Measurements from ENCODE around the gene KRT23. TPM values are rescaled to one million over a fixed set of nuclear protein-coding genes. Genes with fewer than 3 reads are reported as not detected.

The KRT23 gene
- total and polyA plus RNA-seq, 2 of the 13 experiments (the other 11 are each of a cell fraction or from before 2014, with no cell fraction given), result 24.7 to 51.1 TPM

DNA sequence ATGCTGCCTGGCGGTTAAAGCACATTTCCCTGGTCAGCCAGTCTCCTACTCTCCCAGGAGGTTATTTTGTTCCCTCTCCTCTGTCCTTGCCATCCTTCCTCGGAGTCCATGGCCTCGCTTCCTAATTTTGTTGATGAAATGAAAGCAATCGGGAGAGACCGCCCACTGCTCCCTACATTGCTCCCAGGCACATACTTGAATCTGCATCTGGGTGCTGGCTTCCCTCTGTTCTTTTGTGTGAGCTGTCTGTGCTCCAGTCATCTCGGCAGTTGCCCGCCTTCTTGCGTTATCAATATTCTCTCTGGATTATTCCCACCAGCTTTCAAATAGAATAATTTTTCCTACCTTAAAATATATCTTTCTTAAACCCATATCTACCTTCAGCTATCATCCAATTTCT lies 11.1 kb downstream of the KRT23 start:
- WGBS (ENCODE audit: low lambda C conversion rate), result 96% methylated on average over 8 of the region's 8 CpGs
- peaks cover 17% of the 10 kb centered on the region for H3K4me1 ChIP-seq (ENCODE audit: insufficient read depth, low read length)
- H4K20me1 ChIP-seq (ENCODE audit: insufficient read depth, low read length), result no peaks in the 10 kb centered on the region

More for the DNA sequence above, 11.1 kb downstream of the KRT23 start:
- FAIRE-seq, result no peak
- in situ Hi-C loops (cut with HindIII; ENCODE audit: extremely low pct_ligation_motif_present, low pct_unique_long_range_greater_than_20kb), result no loop called here
- TF ChIP-seq, protein P1, sequence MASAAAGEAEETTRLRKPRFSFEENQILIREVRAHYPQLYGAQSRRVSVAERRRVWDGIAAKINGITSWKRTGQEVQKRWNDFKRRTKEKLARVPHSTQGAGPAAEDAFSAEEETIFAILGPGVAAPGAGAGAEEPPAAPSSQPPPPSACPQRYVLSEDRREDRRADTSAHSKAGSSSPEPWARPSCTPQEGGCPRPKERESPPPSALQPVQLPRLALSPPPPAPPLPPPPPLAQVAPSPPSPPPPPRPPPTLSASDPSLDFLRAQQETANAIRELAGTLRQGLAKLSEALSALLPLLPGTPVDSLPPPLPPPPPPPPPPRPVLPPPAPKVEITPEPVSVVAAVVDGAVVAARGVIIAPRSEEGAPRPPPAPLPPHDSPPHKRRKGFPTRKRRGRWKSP (CRISPR knock-in tag; IDR thresholded peaks at IDR 0.05), result no peak
- TF ChIP-seq, protein P2, sequence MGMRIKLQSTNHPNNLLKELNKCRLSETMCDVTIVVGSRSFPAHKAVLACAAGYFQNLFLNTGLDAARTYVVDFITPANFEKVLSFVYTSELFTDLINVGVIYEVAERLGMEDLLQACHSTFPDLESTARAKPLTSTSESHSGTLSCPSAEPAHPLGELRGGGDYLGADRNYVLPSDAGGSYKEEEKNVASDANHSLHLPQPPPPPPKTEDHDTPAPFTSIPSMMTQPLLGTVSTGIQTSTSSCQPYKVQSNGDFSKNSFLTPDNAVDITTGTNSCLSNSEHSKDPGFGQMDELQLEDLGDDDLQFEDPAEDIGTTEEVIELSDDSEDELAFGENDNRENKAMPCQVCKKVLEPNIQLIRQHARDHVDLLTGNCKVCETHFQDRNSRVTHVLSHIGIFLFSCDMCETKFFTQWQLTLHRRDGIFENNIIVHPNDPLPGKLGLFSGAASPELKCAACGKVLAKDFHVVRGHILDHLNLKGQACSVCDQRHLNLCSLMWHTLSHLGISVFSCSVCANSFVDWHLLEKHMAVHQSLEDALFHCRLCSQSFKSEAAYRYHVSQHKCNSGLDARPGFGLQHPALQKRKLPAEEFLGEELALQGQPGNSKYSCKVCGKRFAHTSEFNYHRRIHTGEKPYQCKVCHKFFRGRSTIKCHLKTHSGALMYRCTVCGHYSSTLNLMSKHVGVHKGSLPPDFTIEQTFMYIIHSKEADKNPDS (CRISPR knock-in tag; IDR thresholded peaks at IDR 0.05), result no peak
- TF ChIP-seq ZNF34 (CRISPR knock-in tag; IDR thresholded peaks at IDR 0.05; ENCODE audit: borderline replicate concordance) (no peak), CCAR2 (optimal IDR thresholded peaks at IDR 0.05; ENCODE audit: low read depth, low read length) (no peak), PAWR (CRISPR knock-in tag; IDR thresholded peaks at IDR 0.05; ENCODE audit: borderline replicate concordance) (no peak), ZNF224 (CRISPR knock-in tag; IDR thresholded peaks at IDR 0.05) (no peak), RBM39 (IDR thresholded peaks at IDR 0.05; ENCODE audit: low read depth, low read length, poor library complexity, severe bottlenecking) (no peak), ZNF335 (CRISPR knock-in tag; IDR thresholded peaks at IDR 0.05) (no peak), MBNL3 (CRISPR knock-in tag; conservative IDR thresholded peaks at IDR 0.05) (no peak)
- TF ChIP-seq, protein P3, sequence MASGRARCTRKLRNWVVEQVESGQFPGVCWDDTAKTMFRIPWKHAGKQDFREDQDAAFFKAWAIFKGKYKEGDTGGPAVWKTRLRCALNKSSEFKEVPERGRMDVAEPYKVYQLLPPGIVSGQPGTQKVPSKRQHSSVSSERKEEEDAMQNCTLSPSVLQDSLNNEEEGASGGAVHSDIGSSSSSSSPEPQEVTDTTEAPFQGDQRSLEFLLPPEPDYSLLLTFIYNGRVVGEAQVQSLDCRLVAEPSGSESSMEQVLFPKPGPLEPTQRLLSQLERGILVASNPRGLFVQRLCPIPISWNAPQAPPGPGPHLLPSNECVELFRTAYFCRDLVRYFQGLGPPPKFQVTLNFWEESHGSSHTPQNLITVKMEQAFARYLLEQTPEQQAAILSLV (CRISPR knock-in tag; IDR thresholded peaks at IDR 0.05; ENCODE audit: borderline replicate concordance), result no peak
- ChIA-PET CTCF (ENCODE audit: low intra/inter-chr PET ratio, low total read pairs) (no interaction called here), POLR2A (no interaction called here)
- H3K9me3 ChIP-seq (ENCODE audit: low read length), result no peaks in the 10 kb centered on the region
- no peak for ATAC-seq
- H3K79me2 ChIP-seq (ENCODE audit: insufficient read depth, low read length), result no peaks in the 10 kb centered on the region
- no TSS peak for BruUV-seq (replicated peaks)
- intact Hi-C loops (cut with micrococcal nuclease; ENCODE audit: unreplicated experiment), result no loop called here
- H3K27ac ChIP-seq (ENCODE audit: extremely low read length, insufficient read depth, low read length), result no peak overlapping the region
- DNase-seq (ENCODE audit: low spot score), result no peak
- H3K4me3 ChIP-seq (replicated peaks in 1 of 3; ENCODE audit: insufficient read depth in 1 of 3, low read depth in 2 of 3, low read length in 3 of 3), result no peak overlapping the region
- H3K27me3 ChIP-seq (ENCODE audit: control insufficient read depth in 1 of 2, insufficient read depth in 2 of 2, low read length in 2 of 2), result no peaks in the 10 kb centered on the region
- H3K4me2 ChIP-seq (ENCODE audit: low read depth, low read length), result no peak overlapping the region
- H2AFZ ChIP-seq (ENCODE audit: low read length), result no peak overlapping the region
- H3K36me3 ChIP-seq (replicated peaks in 1 of 2; ENCODE audit: control insufficient read depth in 1 of 2, insufficient read depth in 2 of 2, low read length in 2 of 2), result peaks cover 1 to 3% of the 10 kb centered on the region in 2 experiments; a peak in 1 of 5 replicates
- no peak overlapping the region for H3K9ac ChIP-seq (ENCODE audit: insufficient read depth, low read depth, low read length)
